H1 (cell line): ENCODE results near the gene DNAJB11. TPM values are rescaled to one million over a fixed set of nuclear protein-coding genes. Genes with fewer than 3 reads are reported as not detected.

Experiments
- BACH1 ChIP-seq: IDR thresholded peaks from 2 replicates; pipeline ENCODE4 v1.6.1; 2012; ENCODE audit warnings: low read length, improper control_type of control experiment
- CHD7 ChIP-seq: fragments of 300-600 bp; sonication (generic); IDR thresholded peaks from 2 replicates; pipeline ENCODE4 v1.7.1; 2012; ENCODE audit warnings: low read length, moderate library complexity, mild to moderate bottlenecking, inconsistent platforms; ENCODE audit not compliant: insufficient replicate concordance
- EZH2 ChIP-seq: fragments of 200-600 bp; sonication (generic); IDR thresholded peaks from 2 replicates; pipeline ENCODE4 v1.7.1; 2012; ENCODE audit warnings: low read depth, mild to moderate bottlenecking, moderate library complexity, low read length, inconsistent platforms; ENCODE audit not compliant: severe bottlenecking
- HDAC2 ChIP-seq, 2 experiments: fragments of 300-600 bp in 1 of 2; sonication (generic) in 1 of 2; IDR thresholded peaks; 2 replicates each; pipeline ENCODE4 v1.6.1; 2011 to 2012; ENCODE audit warnings: low read depth in 2 of 2, low read length in 2 of 2, mild to moderate bottlenecking in 2 of 2, moderate library complexity in 2 of 2, borderline replicate concordance in 1 of 2, inconsistent platforms in 1 of 2
- KDM1A ChIP-seq: fragments of 200-600, 300-600 bp; sonication (generic); IDR thresholded peaks from 2 replicates; pipeline ENCODE4 v1.7.1; 2016; ENCODE audit warnings: mild to moderate bottlenecking, low read length, borderline replicate concordance
- KDM4A ChIP-seq: IDR thresholded peaks from one replicate; pipeline ENCODE4 v1.7.1; 2012; ENCODE audit warnings: low read depth, mild to moderate bottlenecking, moderate library complexity, low read length, inconsistent platforms; ENCODE audit not compliant: severe bottlenecking
- MAFK ChIP-seq: IDR thresholded peaks from 2 replicates; pipeline ENCODE4 v1.6.1; 2012; ENCODE audit warnings: low read depth, mild to moderate bottlenecking, improper control_type of control experiment, low read length
- RBBP5 ChIP-seq: IDR thresholded peaks from 2 replicates; pipeline ENCODE4 v1.7.1; 2012; ENCODE audit warnings: low read depth, mild to moderate bottlenecking, inconsistent platforms, low read length, moderate library complexity, borderline replicate concordance
- SUZ12 ChIP-seq: fragments of 200-600 bp; sonication (generic); IDR thresholded peaks from 2 replicates; pipeline ENCODE4 v1.6.1; 2012; ENCODE audit warnings: mild to moderate bottlenecking, inconsistent platforms, low read length, moderate library complexity, mixed read lengths
- USF2 ChIP-seq: IDR thresholded peaks from 2 replicates; pipeline ENCODE4 v1.6.1; 2011; ENCODE audit warnings: low read length, improper control_type of control experiment
- polyA plus RNA-seq, 7 experiments: library from polyadenylated mRNA; depleted of rRNA in 3 of 7; stranded (reverse) in 5 of 7; unstranded in 2 of 7; fragments of >200 nt in 5 of 7; fragments of 200-250 nt in 2 of 7; gene quantifications; 1 replicate in 5 of 7; 2 replicates in 1 of 7; 4 replicates in 1 of 7; pipeline versions ENCODE4 v1.2.1 to v1.2.3, GENCODE V29; 2011 to 2013; ENCODE audit warnings: missing spikeins in 2 of 7, mixed read lengths in 2 of 7
- total RNA-seq: library from RNA; stranded (reverse); fragmentation: NEBNext Ultra II Directional; extraction: Animal tissue kit (Norgen Biotek cat#: 25700); gene quantifications from 2 replicates; pipeline ENCODE4 v1.2.1, GENCODE V29; 2021

The DNAJB11 gene
- total and polyA plus RNA-seq, 2 of the 8 experiments (the other 6 are each of a cell fraction or from before 2014, with no cell fraction given): 14.6 to 63.9 TPM

- TF ChIP-seq CHD7 (no peak), MAFK (no peak), EZH2 (no peak), KDM4A (no peak), RBBP5 (no peak), BACH1 (no peak), USF2 (no peak), HDAC2 (IDR thresholded peaks at IDR 0.05; ENCODE audit: borderline replicate concordance in 1 of 2, low read depth in 2 of 2, low read length in 2 of 2) (no peak), KDM1A (no peak), SUZ12 (no peak)
Measured at GRCh38 chr3:186603159-186603558, 32.6 kb downstream of the DNAJB11 start (continued).
